IMR-90 (cell line): ENCODE results near the gene ASTN2. TPM values are rescaled to one million over a fixed set of nuclear protein-coding genes. Genes with fewer than 3 reads are reported as not detected.

Experiments used
- ATAC-seq: fragments of 200-7000 bp; cut with Tn5 transposase; 2 replicates; pipeline ENCODE4 v1.9.1; 2020; ENCODE audit warnings: low read depth, mild to moderate bottlenecking, moderate library complexity
- BruUV-seq: library from RNA; stranded (reverse); fragments of 400-500 nt; replicated peaks from 2 replicates; lab custom pipeline; 2021; lab: Mats Ljungman, UMichigan
- CTCF ChIA-PET: fragments of 300-600 bp; formaldehyde crosslinking; extraction: SDS; loops from one replicate; lab custom pipeline; 2021; ENCODE audit warnings: antibody characterized with exemption; lab: Yijun Ruan, JAX
- POLR2A ChIA-PET: fragments of 300-600 bp; sonication (Branson Sonifier 250); formaldehyde crosslinking; loops from one replicate; lab custom pipeline; 2022; ENCODE audit warnings: antibody characterized with exemption; ENCODE audit not compliant: unreplicated experiment; lab: Charles Lee
- DNase-seq: peaks from one replicate; pipeline ENCODE4 v3.0.0; 2013
- H2AFZ ChIP-seq: replicated peaks from 2 replicates; pipeline ENCODE3; 2013; ENCODE audit warnings: low read length, mild to moderate bottlenecking; ENCODE audit not compliant: poor library complexity
- H2AK5ac ChIP-seq: 2 replicates; pipeline ENCODE4 v1.6.1; 2013; ENCODE audit warnings: low read depth, low read length, inconsistent platforms
- H2AK9ac ChIP-seq: replicated peaks from 2 replicates; pipeline ENCODE3; 2013; ENCODE audit warnings: mild to moderate bottlenecking, low read depth, low read length, moderate library complexity; ENCODE audit not compliant: poor library complexity
- H2BK120ac ChIP-seq: 2 replicates; pipeline ENCODE4 v1.6.1; 2013; ENCODE audit warnings: low read depth, low read length, inconsistent platforms
- H2BK15ac ChIP-seq: 3 replicates; pipeline ENCODE4 v1.6.1; 2013; ENCODE audit warnings: low read depth, low read length, inconsistent platforms
- H2BK20ac ChIP-seq: 2 replicates; pipeline ENCODE4 v1.6.1; 2013; ENCODE audit warnings: low read depth, mild to moderate bottlenecking, inconsistent platforms, low read length, moderate library complexity
- H2BK5ac ChIP-seq: 2 replicates; pipeline ENCODE4 v1.6.1; 2013; ENCODE audit warnings: mild to moderate bottlenecking, low read depth, low read length, inconsistent platforms; ENCODE audit not compliant: poor library complexity, severe bottlenecking
- H3K14ac ChIP-seq: replicated peaks from 2 replicates; pipeline ENCODE4 v1.6.1; 2013; ENCODE audit warnings: low read depth, low read length, inconsistent platforms
- H3K18ac ChIP-seq: 2 replicates; pipeline ENCODE4 v1.6.1; 2013; ENCODE audit warnings: low read depth, low read length, control low read depth
- H3K23ac ChIP-seq: 2 replicates; pipeline ENCODE4 v1.6.1; 2013; ENCODE audit warnings: low read depth, low read length, inconsistent platforms
- H3K27ac ChIP-seq: 2 replicates; pipeline ENCODE4 v1.5.1; 2013; ENCODE audit warnings: mild to moderate bottlenecking, control low read depth, low read length; ENCODE audit not compliant: insufficient read depth
- H3K27me3 ChIP-seq: 2 replicates; pipeline ENCODE4 v1.6.1; 2013; ENCODE audit warnings: low read length; ENCODE audit not compliant: control insufficient read depth, insufficient read depth
- H3K36me3 ChIP-seq: 2 replicates; pipeline ENCODE4 v1.6.1; 2013; ENCODE audit warnings: low read length, mixed read lengths; ENCODE audit not compliant: control insufficient read depth, insufficient read depth
- H3K4ac ChIP-seq: 2 replicates; pipeline ENCODE4 v1.6.1; 2013; ENCODE audit warnings: low read depth, low read length, inconsistent platforms
- H3K4me1 ChIP-seq: 2 replicates; pipeline ENCODE4 v1.6.1; 2013; ENCODE audit warnings: low read length, mixed read lengths; ENCODE audit not compliant: control insufficient read depth, insufficient read depth
- H3K4me2 ChIP-seq: 2 replicates; pipeline ENCODE4 v1.6.1; 2013; ENCODE audit warnings: low read depth, mild to moderate bottlenecking, control low read depth, low read length, moderate library complexity
- H3K4me3 ChIP-seq: 2 replicates; pipeline ENCODE4 v1.5.1; 2013; ENCODE audit warnings: low read depth, mild to moderate bottlenecking, control low read depth, low read length, moderate library complexity; ENCODE audit not compliant: insufficient read depth
- H3K56ac ChIP-seq: 2 replicates; pipeline ENCODE4 v1.6.1; 2013; ENCODE audit warnings: low read length, inconsistent platforms; ENCODE audit not compliant: insufficient read depth; ENCODE audit errors: extremely low read depth
- H3K79me1 ChIP-seq, 2 experiments: 2 replicates each; pipeline ENCODE4 v1.6.1; 2013; ENCODE audit warnings: low read length in 2 of 2, inconsistent platforms in 1 of 2, low read depth in 1 of 2
- H3K9ac ChIP-seq: 2 replicates; pipeline ENCODE4 v1.6.1; 2013; ENCODE audit warnings: low read depth, low read length, control low read depth
- H3K9me1 ChIP-seq: 2 replicates; pipeline ENCODE4 v1.6.1; 2013; ENCODE audit warnings: low read length, inconsistent platforms; ENCODE audit not compliant: insufficient read depth
- H3K9me3 ChIP-seq: 2 replicates; pipeline ENCODE4 v1.6.1; 2013; ENCODE audit warnings: low read length; ENCODE audit not compliant: control insufficient read depth, insufficient read depth
- H4K20me1 ChIP-seq: 2 replicates; pipeline ENCODE4 v1.6.1; 2013; ENCODE audit warnings: low read length, inconsistent platforms; ENCODE audit not compliant: insufficient read depth
- H4K5ac ChIP-seq: 2 replicates; pipeline ENCODE4 v1.6.1; 2013; ENCODE audit warnings: mild to moderate bottlenecking, low read depth, low read length, control low read depth
- H4K8ac ChIP-seq, 2 experiments: 2 replicates each; pipeline ENCODE4 v1.6.1; 2013; ENCODE audit warnings: low read depth in 2 of 2, low read length in 2 of 2, control low read depth in 1 of 2, inconsistent platforms in 1 of 2
- H4K91ac ChIP-seq: 2 replicates; pipeline ENCODE4 v1.6.1; 2013; ENCODE audit warnings: low read depth, low read length, inconsistent platforms; ENCODE audit not compliant: insufficient read depth
- BHLHE40 ChIP-seq: fragments of 150-350 bp; IDR thresholded peaks from 2 replicates; pipeline ENCODE4 v1.6.1; 2016; ENCODE audit warnings: mild to moderate bottlenecking, low read depth, low read length
- CEBPB ChIP-seq: IDR thresholded peaks from 2 replicates; pipeline ENCODE4 v1.6.1; 2012; ENCODE audit warnings: low read depth, low read length, improper control_type of control experiment
- CHD1 ChIP-seq: IDR thresholded peaks from 2 replicates; pipeline ENCODE4 v1.6.1; 2012; ENCODE audit warnings: low read depth, low read length, improper control_type of control experiment
- FOS ChIP-seq: fragments of 150-350 bp; IDR thresholded peaks from 2 replicates; pipeline ENCODE4 v1.6.1; 2016; ENCODE audit warnings: low read depth, low read length
- MAZ ChIP-seq: IDR thresholded peaks from 2 replicates; pipeline ENCODE4 v1.6.1; 2012; ENCODE audit warnings: low read depth, mild to moderate bottlenecking, low read length, improper control_type of control experiment, moderate library complexity, borderline replicate concordance
- NFE2L2 ChIP-seq: fragments of 150-350 bp; IDR thresholded peaks from 2 replicates; pipeline ENCODE4 v1.6.1; 2016; ENCODE audit warnings: low read depth, mild to moderate bottlenecking, low read length
- POLR2A ChIP-seq: IDR thresholded peaks from 2 replicates; pipeline ENCODE4 v1.6.1; 2012; ENCODE audit warnings: mild to moderate bottlenecking, low read depth, low read length
- RAD21 ChIP-seq: IDR thresholded peaks from 2 replicates; pipeline ENCODE4 v1.6.1; 2012; ENCODE audit warnings: low read length, improper control_type of control experiment
- RFX5 ChIP-seq: IDR thresholded peaks from 2 replicates; pipeline ENCODE4 v1.8.0; 2012; ENCODE audit warnings: low read depth, mild to moderate bottlenecking, low read length, moderate library complexity
- SMC3 ChIP-seq: fragments of 150-350 bp; IDR thresholded peaks from 2 replicates; pipeline ENCODE4 v1.6.1; 2016; ENCODE audit warnings: low read depth, mild to moderate bottlenecking, antibody characterized with exemption, low read length, moderate library complexity
- dilution Hi-C: fragments of 300-500 bp; cut with HindIII; formaldehyde crosslinking; loops from one replicate; pipeline ENCODE4 v1.14.3; 2018; ENCODE audit warnings: low sequenced_read_pairs; ENCODE audit not compliant: unreplicated experiment
- in situ Hi-C: fragments of 300-500 bp; cut with MboI; formaldehyde crosslinking; loops from 3 replicates; pipeline ENCODE4 v1.14.3; 2019; ENCODE audit warnings: low sequenced_read_pairs, inconsistent platforms, mixed read lengths
- intact Hi-C: fragments of 100-400 bp; cut with micrococcal nuclease; formaldehyde crosslinking; loops from 2 replicates; pipeline ENCODE4 v1.10.0; 2022
- polyA plus RNA-seq, 3 experiments: library from polyadenylated mRNA; depleted of rRNA; stranded (reverse); fragments of >200 nt; gene quantifications; 2 replicates each; pipeline ENCODE4 v1.2.3, GENCODE V29; 2012; ENCODE audit warnings: low replicate concordance in 1 of 3
- total RNA-seq: library from RNA; depleted of rRNA; stranded (reverse); fragments of >200 nt; gene quantifications from 2 replicates; pipeline ENCODE4 v1.2.3, GENCODE V29; 2012
- TF ChIP-seq, protein P1 (sequence below): conservative IDR thresholded peaks from 2 replicates; pipeline ENCODE4 v1.5.1; 2012; ENCODE audit warnings: mild to moderate bottlenecking, low read depth, low read length, improper control_type of control experiment
- TF ChIP-seq, protein P2 (sequence below): fragments of 150-350 bp; IDR thresholded peaks from 2 replicates; pipeline ENCODE4 v1.6.1; 2017; ENCODE audit warnings: mild to moderate bottlenecking, antibody characterized with exemption, low read length, low read depth

The ASTN2 gene
- total and polyA plus RNA-seq, 2 of the 4 experiments (the other 2 are of a cell fraction), result 3.8 to 6.8 TPM

- no peak for ATAC-seq
- H3K27ac ChIP-seq, result no peak overlapping the region
- H4K8ac ChIP-seq, result no peak overlapping the region
- no peak overlapping the region for H3K14ac ChIP-seq
- TF ChIP-seq MAZ (no peak), RFX5 (no peak), SMC3 (no peak), NFE2L2 (no peak), FOS (no peak), BHLHE40 (no peak), CHD1 (no peak), CEBPB (no peak), RAD21 (no peak), POLR2A (no peak)
- TF ChIP-seq, protein P1, sequence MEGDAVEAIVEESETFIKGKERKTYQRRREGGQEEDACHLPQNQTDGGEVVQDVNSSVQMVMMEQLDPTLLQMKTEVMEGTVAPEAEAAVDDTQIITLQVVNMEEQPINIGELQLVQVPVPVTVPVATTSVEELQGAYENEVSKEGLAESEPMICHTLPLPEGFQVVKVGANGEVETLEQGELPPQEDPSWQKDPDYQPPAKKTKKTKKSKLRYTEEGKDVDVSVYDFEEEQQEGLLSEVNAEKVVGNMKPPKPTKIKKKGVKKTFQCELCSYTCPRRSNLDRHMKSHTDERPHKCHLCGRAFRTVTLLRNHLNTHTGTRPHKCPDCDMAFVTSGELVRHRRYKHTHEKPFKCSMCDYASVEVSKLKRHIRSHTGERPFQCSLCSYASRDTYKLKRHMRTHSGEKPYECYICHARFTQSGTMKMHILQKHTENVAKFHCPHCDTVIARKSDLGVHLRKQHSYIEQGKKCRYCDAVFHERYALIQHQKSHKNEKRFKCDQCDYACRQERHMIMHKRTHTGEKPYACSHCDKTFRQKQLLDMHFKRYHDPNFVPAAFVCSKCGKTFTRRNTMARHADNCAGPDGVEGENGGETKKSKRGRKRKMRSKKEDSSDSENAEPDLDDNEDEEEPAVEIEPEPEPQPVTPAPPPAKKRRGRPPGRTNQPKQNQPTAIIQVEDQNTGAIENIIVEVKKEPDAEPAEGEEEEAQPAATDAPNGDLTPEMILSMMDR, result no peak
- TF ChIP-seq, protein P2, sequence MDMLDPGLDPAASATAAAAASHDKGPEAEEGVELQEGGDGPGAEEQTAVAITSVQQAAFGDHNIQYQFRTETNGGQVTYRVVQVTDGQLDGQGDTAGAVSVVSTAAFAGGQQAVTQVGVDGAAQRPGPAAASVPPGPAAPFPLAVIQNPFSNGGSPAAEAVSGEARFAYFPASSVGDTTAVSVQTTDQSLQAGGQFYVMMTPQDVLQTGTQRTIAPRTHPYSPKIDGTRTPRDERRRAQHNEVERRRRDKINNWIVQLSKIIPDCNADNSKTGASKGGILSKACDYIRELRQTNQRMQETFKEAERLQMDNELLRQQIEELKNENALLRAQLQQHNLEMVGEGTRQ, result no peak
- H3K79me1 ChIP-seq, result no peaks in the 10 kb centered on the region
- H2AK5ac ChIP-seq, result no peak overlapping the region
- H3K23ac ChIP-seq, result no peak overlapping the region
- no TSS peak for BruUV-seq
- dilution Hi-C loops (no loop called here), in situ Hi-C loops (loop anchor here (25.0 kb wide), 1 partner anchor 1274 kb away; no protein-coding TSS in a partner anchor), intact Hi-C loops (loop anchor here (5.0 kb wide), 1 partner anchor 1269 kb away; no protein-coding TSS in a partner anchor)
- no peak overlapping the region for H2AFZ ChIP-seq
- H2AK9ac ChIP-seq, result no peak overlapping the region
- no peak overlapping the region for H2BK15ac ChIP-seq
- ChIA-PET CTCF (interaction anchor here (1.2 to 3.5 kb wide), 6 partner anchors 10 to 1271 kb away, joined by 3 to 56 read pairs (median 8); no protein-coding TSS in a partner anchor), POLR2A (no interaction called here)
- no peak overlapping the region for H3K4ac ChIP-seq
- H3K4me2 ChIP-seq, result no peak overlapping the region
- H2BK120ac ChIP-seq, result no peak overlapping the region
- H3K4me3 ChIP-seq, result no peak overlapping the region
- H3K56ac ChIP-seq, result no peak overlapping the region
- no peak overlapping the region for H3K9ac ChIP-seq
- H2BK20ac ChIP-seq, result no peak overlapping the region
- H3K9me1 ChIP-seq, result no peaks in the 10 kb centered on the region
- no peak overlapping the region for H2BK5ac ChIP-seq
- no peak overlapping the region for H4K5ac ChIP-seq
- H3K18ac ChIP-seq, result no peak overlapping the region
- no peaks in the 10 kb centered on the region for H3K9me3 ChIP-seq
- H3K36me3 ChIP-seq, result no peaks in the 10 kb centered on the region
- H4K91ac ChIP-seq, result no peak overlapping the region
- no peaks in the 10 kb centered on the region for H3K4me1 ChIP-seq
- H4K20me1 ChIP-seq, result no peaks in the 10 kb centered on the region
- H3K27me3 ChIP-seq, result no peaks in the 10 kb centered on the region; the same call in 1 of the 2 replicates
- DNase-seq, result no peak
These were observed 553.5 kb downstream of the ASTN2 start for GRCh38 chr9:116861321-116861720.
